GM23338 (cell line): Measurements from ENCODE around the gene ADORA2A.

Source experiments
- CREB1 ChIP-seq: fragments of 250-450 bp; sonication (Bioruptor Pico); IDR thresholded peaks from 2 replicates; pipeline ENCODE4 v1.5.0; 2020; ENCODE audit warnings: low read depth, mild to moderate bottlenecking, moderate library complexity
- EZH2 ChIP-seq: fragments of 200-600 bp; sonication (generic); IDR thresholded peaks from one replicate; pipeline ENCODE4 v1.8.0; 2017; ENCODE audit warnings: antibody characterized with exemption, mild to moderate bottlenecking, low read depth; ENCODE audit not compliant: unreplicated experiment
- EZH2phosphoT487 ChIP-seq: fragments of 200-600 bp; sonication (generic); IDR thresholded peaks from one replicate; pipeline ENCODE4 v1.8.1; 2018; ENCODE audit warnings: antibody characterized with exemption; ENCODE audit not compliant: unreplicated experiment
- JUNB ChIP-seq: IDR thresholded peaks from one replicate; pipeline ENCODE4 v1.6.1; 2016; ENCODE audit warnings: antibody characterized with exemption; ENCODE audit not compliant: unreplicated experiment
- POLR2AphosphoS5 ChIP-seq: IDR thresholded peaks from 2 replicates; pipeline ENCODE4 v1.6.1; 2016; ENCODE audit warnings: antibody characterized with exemption, low read depth
- REST ChIP-seq: IDR thresholded peaks from one replicate; pipeline ENCODE4 v1.6.1; 2018; ENCODE audit warnings: antibody characterized with exemption; ENCODE audit not compliant: unreplicated experiment
- STAT1 ChIP-seq: IDR thresholded peaks from one replicate; pipeline ENCODE4 v1.6.1; 2016; ENCODE audit warnings: antibody characterized with exemption; ENCODE audit not compliant: unreplicated experiment
- ZNF114 ChIP-seq: fragments of 250-450 bp; sonication (Bioruptor Pico); IDR thresholded peaks from 2 replicates; pipeline ENCODE4 v1.5.0; 2020; ENCODE audit warnings: mild to moderate bottlenecking, moderate library complexity
- ZNF331 ChIP-seq: fragments of 250-450 bp; sonication (Bioruptor Pico); IDR thresholded peaks from 2 replicates; pipeline ENCODE4 v1.5.0; 2020; ENCODE audit warnings: low read depth, mild to moderate bottlenecking, moderate library complexity
- ZNF462 ChIP-seq: fragments of 250-450 bp; sonication (Bioruptor Pico); IDR thresholded peaks from 2 replicates; pipeline ENCODE4 v1.5.0; 2020; ENCODE audit warnings: mild to moderate bottlenecking, moderate library complexity
- TF ChIP-seq, protein P1 (sequence below), 2 experiments: fragments of 200-600 bp in 1 of 2; sonication (generic) in 1 of 2; conservative IDR thresholded peaks; 2 replicates each; pipeline versions ENCODE4 v1.5.1 to v1.6.1; 2016 to 2017; ENCODE audit warnings: antibody characterized with exemption in 2 of 2, low read depth in 2 of 2, mild to moderate bottlenecking in 2 of 2, moderate library complexity in 1 of 2
- TF ChIP-seq, protein P2 (sequence below): IDR thresholded peaks from 2 replicates; pipeline ENCODE4 v1.6.1; 2016; ENCODE audit warnings: antibody characterized with exemption

GRCh38 chr22:24446260-24446611 lies 18.8 kb downstream of the ADORA2A start:
- no peak for TF ChIP-seq POLR2AphosphoS5
- TF ChIP-seq, protein P1, sequence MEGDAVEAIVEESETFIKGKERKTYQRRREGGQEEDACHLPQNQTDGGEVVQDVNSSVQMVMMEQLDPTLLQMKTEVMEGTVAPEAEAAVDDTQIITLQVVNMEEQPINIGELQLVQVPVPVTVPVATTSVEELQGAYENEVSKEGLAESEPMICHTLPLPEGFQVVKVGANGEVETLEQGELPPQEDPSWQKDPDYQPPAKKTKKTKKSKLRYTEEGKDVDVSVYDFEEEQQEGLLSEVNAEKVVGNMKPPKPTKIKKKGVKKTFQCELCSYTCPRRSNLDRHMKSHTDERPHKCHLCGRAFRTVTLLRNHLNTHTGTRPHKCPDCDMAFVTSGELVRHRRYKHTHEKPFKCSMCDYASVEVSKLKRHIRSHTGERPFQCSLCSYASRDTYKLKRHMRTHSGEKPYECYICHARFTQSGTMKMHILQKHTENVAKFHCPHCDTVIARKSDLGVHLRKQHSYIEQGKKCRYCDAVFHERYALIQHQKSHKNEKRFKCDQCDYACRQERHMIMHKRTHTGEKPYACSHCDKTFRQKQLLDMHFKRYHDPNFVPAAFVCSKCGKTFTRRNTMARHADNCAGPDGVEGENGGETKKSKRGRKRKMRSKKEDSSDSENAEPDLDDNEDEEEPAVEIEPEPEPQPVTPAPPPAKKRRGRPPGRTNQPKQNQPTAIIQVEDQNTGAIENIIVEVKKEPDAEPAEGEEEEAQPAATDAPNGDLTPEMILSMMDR (conservative IDR thresholded peaks at IDR 0.05; ENCODE audit: low read depth in 2 of 2) = no peak
- no peak for TF ChIP-seq EZH2phosphoT487
- no peak for TF ChIP-seq REST
- TF ChIP-seq EZH2 = no peak
- TF ChIP-seq JUNB = no peak
- TF ChIP-seq CREB1 (CRISPR knock-in tag) = no peak
- no peak for TF ChIP-seq ZNF114
- no peak for TF ChIP-seq STAT1
- TF ChIP-seq ZNF331 = no peak
- TF ChIP-seq, protein P2, sequence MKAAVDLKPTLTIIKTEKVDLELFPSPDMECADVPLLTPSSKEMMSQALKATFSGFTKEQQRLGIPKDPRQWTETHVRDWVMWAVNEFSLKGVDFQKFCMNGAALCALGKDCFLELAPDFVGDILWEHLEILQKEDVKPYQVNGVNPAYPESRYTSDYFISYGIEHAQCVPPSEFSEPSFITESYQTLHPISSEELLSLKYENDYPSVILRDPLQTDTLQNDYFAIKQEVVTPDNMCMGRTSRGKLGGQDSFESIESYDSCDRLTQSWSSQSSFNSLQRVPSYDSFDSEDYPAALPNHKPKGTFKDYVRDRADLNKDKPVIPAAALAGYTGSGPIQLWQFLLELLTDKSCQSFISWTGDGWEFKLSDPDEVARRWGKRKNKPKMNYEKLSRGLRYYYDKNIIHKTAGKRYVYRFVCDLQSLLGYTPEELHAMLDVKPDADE = no peak
- no peak for TF ChIP-seq ZNF462 (CRISPR knock-in tag)
